ENCODE results near the gene RPTOR.

The RPTOR gene

GRCh38 chr17:80890921-80891396 is 346.3 kb downstream of the RPTOR start:
- H3K27ac ChIP-seq, result no peak overlapping the region
- no peak overlapping the region for H3K4me3 ChIP-seq
- H3K36me3 ChIP-seq (ENCODE audit: insufficient read depth, low read length), result no peaks in the 10 kb centered on the region; the same call in 1 of the 2 replicates
- H3K9me3 ChIP-seq (ENCODE audit: low read depth, low read length), result no peaks in the 10 kb centered on the region
- TF ChIP-seq FOXP2 (optimal IDR thresholded peaks at IDR 0.05; ENCODE audit: control extremely low read depth, extremely low read length, insufficient read depth) (no peak), EZH2 (IDR thresholded peaks at IDR 0.05) (no peak), POLR2AphosphoS5 (IDR thresholded peaks at IDR 0.05; ENCODE audit: borderline replicate concordance, low read depth, low read length) (no peak)
- DNase-seq (ENCODE audit: low read depth, low spot score), result no peak
- H3K9ac ChIP-seq (ENCODE audit: insufficient read length), result no peak overlapping the region

DNA sequence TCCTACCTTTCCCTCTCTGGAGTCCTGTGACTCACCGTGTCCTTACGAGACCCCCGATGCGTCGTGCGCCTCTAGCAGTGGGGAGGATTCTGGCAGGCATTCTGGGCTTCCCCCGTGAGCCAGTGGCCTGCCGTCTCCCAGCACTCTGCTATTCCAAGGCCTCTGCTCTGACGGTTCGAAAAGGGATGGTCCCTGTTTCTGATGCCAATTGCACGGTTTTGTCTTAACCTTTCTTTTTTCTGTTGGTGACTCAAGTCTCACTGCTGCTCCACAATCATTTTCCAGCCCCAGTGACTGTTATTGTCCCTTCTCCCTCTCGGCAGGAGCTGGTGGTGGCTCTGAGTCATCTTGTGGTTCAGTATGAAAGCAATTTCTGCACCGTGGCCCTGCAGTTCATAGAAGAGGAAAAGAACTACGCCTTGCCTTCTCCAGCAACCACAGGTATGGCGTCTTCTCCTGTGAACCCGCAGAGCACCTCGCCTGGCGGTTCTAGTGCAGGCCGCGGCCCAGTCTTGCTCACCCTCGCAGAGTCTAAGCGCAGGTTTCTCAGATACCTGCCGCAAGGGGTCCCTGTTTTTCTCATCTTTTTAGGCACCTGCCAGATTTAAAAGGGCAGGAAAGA is 346.9 kb downstream of the RPTOR start:
- H3K9me3 ChIP-seq (ENCODE audit: low read depth, low read length), result no peaks in the 10 kb centered on the region
- no peaks in the 10 kb centered on the region; the same call in 1 of the 2 replicates for H3K36me3 ChIP-seq (ENCODE audit: insufficient read depth, low read length)
- no peak for TF ChIP-seq FOXP2 (optimal IDR thresholded peaks at IDR 0.05; ENCODE audit: control extremely low read depth, extremely low read length, insufficient read depth)
- TF ChIP-seq EZH2 (IDR thresholded peaks at IDR 0.05), result no peak
- TF ChIP-seq POLR2AphosphoS5 (IDR thresholded peaks at IDR 0.05; ENCODE audit: borderline replicate concordance, low read depth, low read length), result no peak
- H3K9ac ChIP-seq (ENCODE audit: insufficient read length), result no peak overlapping the region
- no peak for DNase-seq (ENCODE audit: low read depth, low spot score)
- H3K27ac ChIP-seq, result no peak overlapping the region
- no peak overlapping the region for H3K4me3 ChIP-seq

- TF ChIP-seq FOXP2 (optimal IDR thresholded peaks at IDR 0.05; ENCODE audit: control extremely low read depth, extremely low read length, insufficient read depth) (no peak), EZH2 (IDR thresholded peaks at IDR 0.05) (no peak), POLR2AphosphoS5 (IDR thresholded peaks at IDR 0.05; ENCODE audit: borderline replicate concordance, low read depth, low read length) (no peak)
- H3K36me3 ChIP-seq (ENCODE audit: insufficient read depth, low read length), result no peaks in the 10 kb centered on the region; the same call in 1 of the 2 replicates
- DNase-seq (ENCODE audit: low read depth, low spot score), result no peak
- H3K9me3 ChIP-seq (ENCODE audit: low read depth, low read length), result no peaks in the 10 kb centered on the region
- H3K9ac ChIP-seq (ENCODE audit: insufficient read length), result no peak overlapping the region
- H3K27ac ChIP-seq, result no peak overlapping the region
- no peak overlapping the region for H3K4me3 ChIP-seq
Measured at GRCh38 chr17:80892019-80892855, 347.6 kb downstream of the RPTOR start.

DNA sequence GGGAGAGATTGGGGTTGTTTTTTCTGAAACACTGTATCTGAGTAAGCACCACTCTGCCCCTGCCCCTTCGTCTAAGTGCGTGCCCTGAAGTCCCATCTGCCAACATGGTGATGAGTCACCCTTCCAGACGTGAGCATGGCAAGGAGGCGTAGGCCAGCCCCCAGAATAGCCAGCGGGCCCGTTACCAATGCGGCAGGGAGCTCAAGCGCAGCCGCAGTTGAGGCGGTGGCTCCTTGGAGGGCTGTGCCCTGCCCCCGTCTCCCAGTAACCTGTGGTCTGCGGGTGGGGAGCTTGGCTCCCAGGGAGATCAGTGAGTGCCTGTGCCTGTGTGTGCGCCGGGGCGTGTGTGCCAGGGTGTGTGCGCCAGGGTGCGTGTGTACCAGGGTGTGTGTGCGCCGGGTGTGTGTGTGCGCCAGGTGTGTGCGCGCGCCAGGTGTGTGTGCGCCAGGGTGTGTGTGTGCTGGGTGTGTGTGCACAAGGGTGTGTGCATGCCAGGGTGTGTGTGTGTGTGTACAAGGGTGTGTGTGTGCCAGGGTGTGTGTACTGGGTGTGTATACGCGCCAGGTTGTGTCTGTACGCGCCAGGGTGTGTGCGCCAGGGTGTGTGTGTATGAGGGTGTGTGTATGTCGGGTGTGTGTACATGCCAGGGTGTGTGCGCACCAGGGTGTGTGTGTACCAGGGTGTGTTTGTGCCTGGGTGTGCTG is 348.4 kb downstream of the RPTOR start:
- H3K4me3 ChIP-seq, result no peak overlapping the region
- H3K9me3 ChIP-seq (ENCODE audit: low read depth, low read length), result no peaks in the 10 kb centered on the region
- no peak for DNase-seq (ENCODE audit: low read depth, low spot score)
- no peak overlapping the region for H3K9ac ChIP-seq (ENCODE audit: insufficient read length)
- TF ChIP-seq POLR2AphosphoS5 (IDR thresholded peaks at IDR 0.05; ENCODE audit: borderline replicate concordance, low read depth, low read length) (no peak), FOXP2 (optimal IDR thresholded peaks at IDR 0.05; ENCODE audit: control extremely low read depth, extremely low read length, insufficient read depth) (no peak), EZH2 (IDR thresholded peaks at IDR 0.05) (no peak)
- no peaks in the 10 kb centered on the region; the same call in 1 of the 2 replicates for H3K36me3 ChIP-seq (ENCODE audit: insufficient read depth, low read length)
- H3K27ac ChIP-seq, result no peak overlapping the region

DNA sequence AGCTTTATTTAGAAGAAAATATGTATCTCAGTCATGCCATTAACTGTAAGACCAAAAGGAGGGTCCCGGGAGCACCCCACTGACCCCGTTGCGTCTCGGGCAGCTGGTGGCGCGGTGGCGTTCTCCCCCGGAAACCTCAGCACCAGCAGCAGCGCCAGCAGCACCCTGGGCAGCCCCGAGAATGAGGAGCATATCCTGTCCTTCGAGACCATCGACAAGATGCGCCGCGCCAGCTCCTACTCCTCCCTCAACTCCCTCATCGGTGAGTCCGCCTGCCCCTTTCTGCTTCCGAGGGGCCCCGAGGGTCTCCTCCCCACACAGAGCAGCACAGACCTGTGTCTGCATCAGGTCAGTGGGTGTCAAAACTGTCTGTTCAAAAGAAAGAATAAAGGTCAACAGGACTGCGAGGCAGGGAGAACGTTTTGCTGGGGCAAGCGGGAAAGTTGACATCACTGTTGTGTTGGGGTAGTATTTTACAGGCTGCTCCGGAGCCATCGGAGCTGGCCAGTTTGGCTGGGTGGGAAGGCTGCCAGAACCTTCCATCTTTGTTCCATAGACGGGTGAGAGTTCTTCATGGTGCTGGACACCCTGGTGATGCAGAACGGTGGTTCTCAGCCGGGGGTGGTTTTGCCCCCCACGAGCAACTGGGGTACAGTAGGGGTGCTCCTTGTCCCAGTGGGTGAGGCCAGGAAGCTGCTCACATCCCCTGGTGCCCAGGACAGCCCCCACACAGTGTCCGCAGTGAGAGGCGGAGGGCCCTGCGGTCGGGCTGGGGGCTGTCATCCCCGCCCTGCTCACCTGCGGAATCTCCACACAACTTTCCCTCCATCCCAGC is 349.2 kb downstream of the RPTOR start:
- H3K27ac ChIP-seq, result no peak overlapping the region

GRCh38 chr17:80894439-80894721 is 349.7 kb downstream of the RPTOR start:
- H3K9me3 ChIP-seq (ENCODE audit: low read depth, low read length), result no peaks in the 10 kb centered on the region
- TF ChIP-seq EZH2 (IDR thresholded peaks at IDR 0.05), result no peak
- no peak for TF ChIP-seq POLR2AphosphoS5 (IDR thresholded peaks at IDR 0.05; ENCODE audit: borderline replicate concordance, low read depth, low read length)
- no peak for TF ChIP-seq FOXP2 (optimal IDR thresholded peaks at IDR 0.05; ENCODE audit: control extremely low read depth, extremely low read length, insufficient read depth)
- no peak for DNase-seq (ENCODE audit: low read depth, low spot score)
- no peak overlapping the region for H3K9ac ChIP-seq (ENCODE audit: insufficient read length)
- no peak overlapping the region for H3K4me3 ChIP-seq
- H3K36me3 ChIP-seq (ENCODE audit: insufficient read depth, low read length), result no peaks in the 10 kb centered on the region; the same call in 1 of the 2 replicates
- H3K27ac ChIP-seq, result no peak overlapping the region

More for the DNA sequence above, 349.2 kb downstream of the RPTOR start:
- H3K36me3 ChIP-seq (ENCODE audit: insufficient read depth, low read length), result no peaks in the 10 kb centered on the region; the same call in 1 of the 2 replicates
- no peaks in the 10 kb centered on the region for H3K9me3 ChIP-seq (ENCODE audit: low read depth, low read length)
- no peak for DNase-seq (ENCODE audit: low read depth, low spot score)
- no peak overlapping the region for H3K9ac ChIP-seq (ENCODE audit: insufficient read length)
- TF ChIP-seq EZH2 (IDR thresholded peaks at IDR 0.05) (no peak), FOXP2 (optimal IDR thresholded peaks at IDR 0.05; ENCODE audit: control extremely low read depth, extremely low read length, insufficient read depth) (no peak), POLR2AphosphoS5 (IDR thresholded peaks at IDR 0.05; ENCODE audit: borderline replicate concordance, low read depth, low read length) (no peak)
- H3K4me3 ChIP-seq, result no peak overlapping the region

DNA sequence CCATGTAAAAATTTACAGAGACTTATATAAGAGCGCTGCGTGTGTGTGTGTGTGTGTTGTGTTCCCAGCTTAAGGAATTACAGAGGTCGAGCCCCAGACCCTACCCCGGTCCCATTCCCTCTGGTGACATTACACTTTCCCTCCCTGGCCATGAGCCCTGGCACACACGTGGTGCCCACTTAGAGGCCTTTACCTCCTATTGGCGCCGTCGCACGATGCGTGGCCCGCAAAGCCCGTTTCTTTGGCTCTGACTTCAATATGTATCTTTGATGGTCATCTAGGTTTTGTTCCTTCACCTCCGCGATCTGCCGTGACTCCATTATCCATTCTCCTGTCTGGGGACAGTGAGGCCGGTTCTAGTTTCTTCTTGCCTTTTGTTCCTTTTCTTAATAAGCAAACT is 350.1 kb downstream of the RPTOR start:
- H3K27ac ChIP-seq, result no peak overlapping the region
- no peak overlapping the region for H3K9ac ChIP-seq (ENCODE audit: insufficient read length)
- no peak overlapping the region for H3K4me3 ChIP-seq
- no peak for DNase-seq (ENCODE audit: low read depth, low spot score)
- H3K36me3 ChIP-seq (ENCODE audit: insufficient read depth, low read length), result no peaks in the 10 kb centered on the region; the same call in 1 of the 2 replicates
- TF ChIP-seq EZH2 (IDR thresholded peaks at IDR 0.05), result no peak
- no peak for TF ChIP-seq FOXP2 (optimal IDR thresholded peaks at IDR 0.05; ENCODE audit: control extremely low read depth, extremely low read length, insufficient read depth)
- no peak for TF ChIP-seq POLR2AphosphoS5 (IDR thresholded peaks at IDR 0.05; ENCODE audit: borderline replicate concordance, low read depth, low read length)
- H3K9me3 ChIP-seq (ENCODE audit: low read depth, low read length), result no peaks in the 10 kb centered on the region
